Right cardiac atrium (tissue), 5 donors: Measurements from ENCODE around the gene DTX2. TPM values are rescaled to one million over a fixed set of nuclear protein-coding genes. Genes with fewer than 3 reads are reported as not detected.
A peak's percentile ranks its signal among the peaks of the same experiment; 100 is the strongest.
"Not testable (repeated sequence)": the region's sequence is repeated elsewhere in the genome, so short reads cannot be mapped to it uniquely, and the experiment has no call there.

Source experiments
- ATAC-seq, 2 donors: fragments of 200-7000 bp; cut with Tn5 transposase; one replicate each; pipeline versions ENCODE4 v1.8.0 to v1.9.1; 2020; ENCODE audit warnings: moderate library complexity in 2 of 2, mild to moderate bottlenecking in 1 of 2
- DNase-seq, 3 donors: peaks; one replicate each; pipeline ENCODE4 v3.0.0-alpha.2; 2020
- H3K27ac ChIP-seq: one replicate; pipeline ENCODE4 v1.5.1; 2013; ENCODE audit warnings: mild to moderate bottlenecking, low read length, control low read depth, moderate library complexity
- H3K27me3 ChIP-seq: one replicate; pipeline ENCODE4 v1.6.1; 2013; ENCODE audit not compliant: control insufficient read depth, insufficient read depth
- H3K4me1 ChIP-seq: one replicate; pipeline ENCODE4 v1.6.1; 2013; ENCODE audit warnings: low read length; ENCODE audit not compliant: control insufficient read depth, insufficient read depth
- H3K4me3 ChIP-seq: one replicate; pipeline ENCODE4 v1.5.1; 2013; ENCODE audit warnings: low read length, control low read depth
- H3K9me3 ChIP-seq: one replicate; pipeline ENCODE4 v1.6.1; 2013; ENCODE audit warnings: low read length; ENCODE audit not compliant: control insufficient read depth
- WGBS: extraction: QIAGEN DNeasy Blood & Tissue Kit; methylation state at CpG from one replicate; pipeline ENCODE4 v1.1.7; 2013; 5-methylcytosine and 5-hydroxymethylcytosine counted together
- intact Hi-C, 4 donors: fragments of 100-400 bp; cut with DNase I; formaldehyde crosslinking; loops; one replicate each; pipeline versions ENCODE4 v1.11.0 to v1.14.0; 2022 to 2023
- polyA plus RNA-seq: library from polyadenylated mRNA; stranded (reverse); fragments of 200-250 nt; gene quantifications from one replicate; pipeline ENCODE4 v1.2.3, GENCODE V29; 2013
- total RNA-seq, 4 donors: library from RNA; stranded (reverse); fragmentation: NEBNext Ultra II Directional; extraction: Animal tissue kit (Norgen Biotek cat#: 25700); gene quantifications; one replicate each; pipeline ENCODE4 v1.2.1, GENCODE V29; 2021
- donor health status: healthy with polysubstance abuse.
- donor health status: DM: no; HTN: yes; CAD: no.
- donor health status: DM: no; HTN: no; CAD: no.
- donor health status: DM: no; HTN: yes; CAD: no; lungs with severe emphysema.
- donor health status: DM: yes; HTN: yes; CAD: no.

The DTX2 gene
- total and polyA plus RNA-seq, 5 donors, result 6.3 to 14.2 (median 10.7) TPM

- not testable (repeated sequence) for H3K27ac ChIP-seq, H3K4me1 ChIP-seq, DNase-seq, H3K9me3 ChIP-seq, ATAC-seq, H3K27me3 ChIP-seq, H3K4me3 ChIP-seq
- intact Hi-C loops, result loop anchor here in 1 of 4 donors (10.0 kb wide), 1 partner anchor 488 kb away; no protein-coding TSS in a partner anchor
- 97% methylated on average over 8 of the region's 8 CpGs for WGBS
Observed at GRCh38 chr7:76506643-76507042, 45.1 kb downstream of the DTX2 start.

- ATAC-seq (no peak), DNase-seq (no peak)
- no peak overlapping the region for H3K27ac ChIP-seq
- no peak overlapping the region for H3K4me3 ChIP-seq
- intact Hi-C loops, result loop anchor here in 1 of 4 donors (10.0 kb wide), 1 partner anchor 487 kb away; no protein-coding TSS in a partner anchor
- WGBS, result 84% methylated on average over 11 of the region's 11 CpGs
- no peaks in the 10 kb centered on the region for H3K27me3 ChIP-seq
- no peaks in the 10 kb centered on the region for H3K4me1 ChIP-seq
- H3K9me3 ChIP-seq, result no peaks in the 10 kb centered on the region
Observed at GRCh38 chr7:76507723-76508406, 46.4 kb downstream of the DTX2 start.

- intact Hi-C loops, result loop anchor here in 1 of 4 donors (10.0 kb wide), 1 partner anchor 485 kb away; no protein-coding TSS in a partner anchor
- no peaks in the 10 kb centered on the region for H3K4me1 ChIP-seq
- DNase-seq, result peak in 1 of 3 donors; percentile 50
Observed at GRCh38 chr7:76509931-76510877, 48.7 kb downstream of the DTX2 start, which contains the start of gene UPK3B. TSS of gene UPK3B (plus strand) at chr7:76510552. CDS start at chr7:76510653, 101 bp downstream.

DNA sequence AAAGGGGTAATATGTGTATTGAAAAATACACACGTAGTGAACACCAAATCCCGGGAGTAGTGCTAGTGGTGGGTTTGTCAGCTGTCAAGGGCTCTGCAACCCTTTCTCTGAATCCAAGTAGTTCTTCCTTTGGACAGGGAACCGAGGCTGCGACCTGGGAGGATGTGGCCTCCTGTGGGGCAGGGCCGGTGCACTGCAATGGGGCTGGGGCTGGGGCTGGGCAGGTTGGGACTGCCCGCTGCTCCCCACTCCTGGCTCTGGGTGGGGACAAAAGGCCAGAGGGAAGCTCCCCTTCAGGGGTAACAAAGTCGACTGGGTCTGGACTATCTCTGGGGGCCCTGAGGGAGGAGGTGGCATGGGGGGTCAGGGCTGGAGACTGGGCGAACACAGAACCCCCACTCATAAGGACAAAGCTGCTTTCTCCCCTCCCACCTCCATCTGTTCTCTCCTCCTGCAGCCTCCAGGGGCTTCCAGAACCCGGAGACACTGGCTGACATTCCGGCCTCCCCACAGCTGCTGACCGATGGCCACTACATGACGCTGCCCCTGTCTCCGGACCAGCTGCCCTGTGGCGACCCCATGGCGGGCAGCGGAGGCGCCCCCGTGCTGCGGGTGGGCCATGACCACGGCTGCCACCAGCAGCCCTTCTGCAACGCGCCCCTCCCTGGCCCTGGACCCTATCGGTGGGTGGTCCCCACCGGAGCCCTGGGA lies 49.8 kb downstream of the DTX2 start:
- DNase-seq, H3K27me3 ChIP-seq, H3K9me3 ChIP-seq, H3K27ac ChIP-seq, H3K4me1 ChIP-seq, H3K4me3 ChIP-seq, intact Hi-C loops: not testable (repeated sequence)
- ATAC-seq, result peak in 1 of 2 donors; percentile 7
- WGBS, result 70% methylated on average over 16 of the region's 24 CpGs

More at GRCh38 chr7:76509931-76510877, 48.7 kb downstream of the DTX2 start, which contains the start of gene UPK3B:
- H3K27ac ChIP-seq, result no peak within 1 kb of the TSS
- H3K4me3 ChIP-seq, result no peak within 1 kb of the TSS
- 47% methylated on average over 20 of the region's 20 CpGs for WGBS
- no peaks in the 10 kb centered on the region for H3K9me3 ChIP-seq
- H3K27me3 ChIP-seq, result no peaks in the 10 kb centered on the region
- ATAC-seq, result peak in 1 of 2 donors; percentile 12

DNA sequence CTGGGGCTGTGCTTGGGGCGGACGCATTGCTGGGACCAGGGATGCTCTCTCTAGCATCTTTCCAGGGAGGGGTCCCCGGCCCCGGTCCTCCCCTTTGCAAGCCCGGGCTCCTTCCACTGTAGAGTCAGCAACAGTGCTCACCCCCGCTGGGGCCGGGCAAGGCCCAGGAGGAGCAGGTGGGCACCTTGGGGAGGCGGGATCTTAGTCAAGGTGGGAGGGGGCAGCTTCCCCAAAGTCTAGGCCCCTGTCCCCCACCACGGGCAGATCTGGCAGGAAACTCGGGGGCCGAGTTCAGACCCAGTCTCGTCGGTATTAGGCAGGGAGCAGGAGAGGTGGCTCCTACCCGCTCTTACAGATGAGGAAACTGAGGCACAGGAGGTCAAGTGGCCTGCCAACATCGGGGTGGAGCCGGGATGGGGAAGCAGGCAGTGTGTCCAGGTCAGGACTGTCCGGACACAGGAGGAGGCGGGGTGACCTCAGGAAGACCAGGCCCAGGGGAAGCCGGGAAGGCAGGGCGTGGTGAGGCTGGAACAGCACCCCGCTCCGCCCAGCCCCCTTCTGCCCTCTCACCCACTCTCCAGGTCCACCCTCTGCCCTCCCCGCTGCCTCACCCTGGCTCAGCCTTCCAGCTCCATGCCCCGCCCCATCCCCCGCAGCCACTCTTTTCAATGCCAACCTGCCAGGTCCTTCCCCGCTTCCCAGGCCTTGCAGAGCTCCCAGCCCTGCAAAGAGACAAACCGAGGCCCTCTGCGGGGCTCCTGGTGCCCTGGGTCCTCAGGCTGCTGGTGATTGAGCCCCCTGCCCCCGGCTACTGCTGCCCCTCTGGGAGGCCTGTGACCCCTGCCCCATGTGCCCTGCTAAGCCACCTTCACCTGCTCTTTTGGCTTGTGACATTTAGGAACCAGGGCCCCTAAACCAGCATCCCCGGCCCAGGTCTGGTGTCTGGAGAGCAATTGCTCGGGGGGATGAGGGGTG lies 50.7 kb downstream of the DTX2 start:
- H3K27ac ChIP-seq, DNase-seq, H3K4me3 ChIP-seq, H3K9me3 ChIP-seq, intact Hi-C loops, H3K4me1 ChIP-seq, H3K27me3 ChIP-seq: not testable (repeated sequence)
- peak; percentile 59 to 81 for ATAC-seq
- WGBS, result 89% methylated on average over 15 of the region's 31 CpGs

- Histone ChIP-seq H3K27me3 (no peaks in the 10 kb centered on the region), H3K4me3 (no peak overlapping the region), H3K27ac (no peak overlapping the region), H3K9me3 (no peaks in the 10 kb centered on the region), H3K4me1 (no peaks in the 10 kb centered on the region)
- ATAC-seq, result peak in 1 of 2 donors; percentile 50
- 50% methylated on average over 21 of the region's 21 CpGs for WGBS
- intact Hi-C loops, result no loop called here
- peak in 1 of 3 donors; percentile 54 for DNase-seq
Observed at GRCh38 chr7:76512941-76513816, 51.7 kb downstream of the DTX2 start.

DNA sequence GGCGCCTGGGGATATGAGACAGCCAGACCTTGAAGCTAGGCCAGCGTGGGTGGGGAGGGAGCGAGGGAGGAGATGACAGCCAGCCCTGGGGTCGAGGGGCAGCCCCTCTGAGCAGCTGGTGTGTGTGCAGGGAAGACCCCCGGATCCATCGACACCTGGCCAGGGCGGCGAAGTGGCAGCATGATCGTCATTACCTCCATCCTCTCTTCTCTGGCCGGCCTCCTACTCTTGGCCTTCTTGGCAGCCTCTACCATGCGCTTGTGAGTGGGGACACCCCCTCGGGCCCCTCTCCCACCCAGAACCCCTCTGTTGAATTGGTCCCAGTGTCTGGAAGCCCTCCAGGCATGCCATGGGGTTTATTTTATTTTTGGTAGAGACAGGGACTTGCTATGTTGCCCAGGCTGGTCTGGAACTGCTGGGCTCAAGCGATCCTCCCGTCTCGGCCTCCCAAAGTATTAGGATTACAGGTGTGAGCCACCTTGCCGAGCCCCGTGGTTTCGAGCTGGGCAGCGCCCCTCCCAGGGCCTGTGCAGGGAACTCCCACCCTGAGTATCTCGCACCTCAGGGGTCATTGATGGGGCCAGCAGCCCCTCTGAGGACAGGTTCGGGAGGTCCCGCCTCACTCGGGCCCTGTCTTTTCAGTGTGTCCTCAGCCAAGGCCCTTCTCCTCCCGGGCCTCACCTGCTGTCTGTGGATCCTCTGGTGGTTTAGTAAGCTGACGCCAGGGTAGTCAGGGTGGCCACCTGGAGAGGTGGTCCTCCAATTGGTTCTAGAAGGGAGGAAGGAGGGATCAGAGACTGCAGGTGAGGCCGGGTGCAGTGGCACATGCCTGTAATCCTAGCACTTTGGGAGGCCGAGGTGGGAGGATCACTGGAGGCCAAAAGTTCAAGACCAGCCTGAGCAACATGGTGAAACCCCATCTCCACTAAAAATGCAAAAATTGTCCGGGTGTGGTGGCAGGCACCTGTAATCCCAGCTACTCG lies 52.6 kb downstream of the DTX2 start:
- no peak for ATAC-seq
- Histone ChIP-seq H3K27me3 (no peaks in the 10 kb centered on the region), H3K4me3 (no peak overlapping the region), H3K27ac (no peak overlapping the region), H3K4me1 (no peaks in the 10 kb centered on the region), H3K9me3 (no peaks in the 10 kb centered on the region)
- WGBS, result 86% methylated on average over 29 of the region's 29 CpGs
- peak in 1 of 3 donors; percentile 57 for DNase-seq
- intact Hi-C loops, result no loop called here

DNA sequence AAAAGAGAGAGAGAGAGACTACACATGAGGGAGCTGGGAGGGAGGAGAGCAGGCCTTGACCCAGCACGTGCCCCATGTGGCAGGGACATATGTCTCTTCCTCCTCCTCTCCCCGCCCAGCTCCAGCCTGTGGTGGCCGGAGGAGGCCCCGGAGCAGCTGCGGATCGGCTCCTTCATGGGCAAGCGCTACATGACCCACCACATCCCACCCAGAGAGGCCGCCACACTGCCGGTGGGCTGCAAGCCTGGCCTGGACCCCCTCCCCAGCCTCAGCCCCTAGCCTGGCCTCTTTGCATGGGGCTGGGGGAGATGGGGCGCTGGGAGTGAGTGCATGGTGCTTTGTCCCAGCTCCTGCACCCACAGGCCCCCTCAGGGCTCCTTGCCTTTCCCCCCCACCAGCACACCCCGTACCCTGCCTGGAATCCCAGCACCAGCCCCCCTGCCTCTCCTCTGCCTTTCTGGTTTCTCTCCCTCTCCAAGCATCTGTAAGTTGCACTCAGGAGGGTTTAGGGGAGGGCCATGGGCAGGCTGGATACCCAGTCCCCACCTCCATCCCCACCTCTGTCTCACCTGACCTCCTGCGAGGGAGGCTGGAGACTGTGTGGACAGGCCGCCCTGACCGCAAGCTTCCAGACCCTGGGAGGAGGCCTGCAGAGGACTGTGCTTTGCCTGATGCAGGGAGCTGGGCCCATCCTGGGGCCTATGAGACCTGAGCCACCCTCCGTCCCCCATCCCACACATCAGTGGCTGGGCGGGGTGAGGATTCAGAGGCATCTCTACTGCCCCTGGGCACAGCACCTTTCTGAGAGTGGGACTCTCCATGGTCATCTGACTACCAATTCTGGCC lies 53.6 kb downstream of the DTX2 start:
- DNase-seq (no peak), ATAC-seq (no peak)
- H3K27me3 ChIP-seq, result no peaks in the 10 kb centered on the region
- H3K9me3 ChIP-seq, result no peaks in the 10 kb centered on the region
- H3K4me1 ChIP-seq, result no peaks in the 10 kb centered on the region
- no peak overlapping the region for H3K27ac ChIP-seq
- no peak overlapping the region for H3K4me3 ChIP-seq
- intact Hi-C loops, result no loop called here
- WGBS, result 88% methylated on average over 16 of the region's 16 CpGs
